IMR-90 (cell line): Measurements from ENCODE around the gene SEC11A. TPM values are rescaled to one million over a fixed set of nuclear protein-coding genes. Genes with fewer than 3 reads are reported as not detected.
A peak's percentile ranks its signal among the peaks of the same experiment; 100 is the strongest.

Experiments used
- ATAC-seq: fragments of 200-7000 bp; cut with Tn5 transposase; 2 replicates; pipeline ENCODE4 v1.9.1; 2020; ENCODE audit warnings: low read depth, mild to moderate bottlenecking, moderate library complexity
- BruUV-seq: library from RNA; stranded (reverse); fragments of 400-500 nt; replicated peaks from 2 replicates; lab custom pipeline; 2021; lab: Mats Ljungman, UMichigan
- CTCF ChIA-PET: fragments of 300-600 bp; formaldehyde crosslinking; extraction: SDS; loops from one replicate; lab custom pipeline; 2021; ENCODE audit warnings: antibody characterized with exemption; lab: Yijun Ruan, JAX
- POLR2A ChIA-PET: fragments of 300-600 bp; sonication (Branson Sonifier 250); formaldehyde crosslinking; loops from one replicate; lab custom pipeline; 2022; ENCODE audit warnings: antibody characterized with exemption; ENCODE audit not compliant: unreplicated experiment; lab: Charles Lee
- DNase-seq: peaks from one replicate; pipeline ENCODE4 v3.0.0; 2013
- H2AFZ ChIP-seq: replicated peaks from 2 replicates; pipeline ENCODE3; 2013; ENCODE audit warnings: low read length, mild to moderate bottlenecking; ENCODE audit not compliant: poor library complexity
- H2AK5ac ChIP-seq: 2 replicates; pipeline ENCODE4 v1.6.1; 2013; ENCODE audit warnings: low read depth, low read length, inconsistent platforms
- H2AK9ac ChIP-seq: replicated peaks from 2 replicates; pipeline ENCODE3; 2013; ENCODE audit warnings: mild to moderate bottlenecking, low read depth, low read length, moderate library complexity; ENCODE audit not compliant: poor library complexity
- H2BK120ac ChIP-seq: 2 replicates; pipeline ENCODE4 v1.6.1; 2013; ENCODE audit warnings: low read depth, low read length, inconsistent platforms
- H2BK15ac ChIP-seq: 3 replicates; pipeline ENCODE4 v1.6.1; 2013; ENCODE audit warnings: low read depth, low read length, inconsistent platforms
- H2BK20ac ChIP-seq: 2 replicates; pipeline ENCODE4 v1.6.1; 2013; ENCODE audit warnings: low read depth, mild to moderate bottlenecking, inconsistent platforms, low read length, moderate library complexity
- H2BK5ac ChIP-seq: 2 replicates; pipeline ENCODE4 v1.6.1; 2013; ENCODE audit warnings: mild to moderate bottlenecking, low read depth, low read length, inconsistent platforms; ENCODE audit not compliant: poor library complexity, severe bottlenecking
- H3K14ac ChIP-seq: replicated peaks from 2 replicates; pipeline ENCODE4 v1.6.1; 2013; ENCODE audit warnings: low read depth, low read length, inconsistent platforms
- H3K18ac ChIP-seq: 2 replicates; pipeline ENCODE4 v1.6.1; 2013; ENCODE audit warnings: low read depth, low read length, control low read depth
- H3K23ac ChIP-seq: 2 replicates; pipeline ENCODE4 v1.6.1; 2013; ENCODE audit warnings: low read depth, low read length, inconsistent platforms
- H3K27ac ChIP-seq: 2 replicates; pipeline ENCODE4 v1.5.1; 2013; ENCODE audit warnings: mild to moderate bottlenecking, control low read depth, low read length; ENCODE audit not compliant: insufficient read depth
- H3K27me3 ChIP-seq: 2 replicates; pipeline ENCODE4 v1.6.1; 2013; ENCODE audit warnings: low read length; ENCODE audit not compliant: control insufficient read depth, insufficient read depth
- H3K36me3 ChIP-seq: 2 replicates; pipeline ENCODE4 v1.6.1; 2013; ENCODE audit warnings: low read length, mixed read lengths; ENCODE audit not compliant: control insufficient read depth, insufficient read depth
- H3K4ac ChIP-seq: 2 replicates; pipeline ENCODE4 v1.6.1; 2013; ENCODE audit warnings: low read depth, low read length, inconsistent platforms
- H3K4me1 ChIP-seq: 2 replicates; pipeline ENCODE4 v1.6.1; 2013; ENCODE audit warnings: low read length, mixed read lengths; ENCODE audit not compliant: control insufficient read depth, insufficient read depth
- H3K4me2 ChIP-seq: 2 replicates; pipeline ENCODE4 v1.6.1; 2013; ENCODE audit warnings: low read depth, mild to moderate bottlenecking, control low read depth, low read length, moderate library complexity
- H3K4me3 ChIP-seq: 2 replicates; pipeline ENCODE4 v1.5.1; 2013; ENCODE audit warnings: low read depth, mild to moderate bottlenecking, control low read depth, low read length, moderate library complexity; ENCODE audit not compliant: insufficient read depth
- H3K56ac ChIP-seq: 2 replicates; pipeline ENCODE4 v1.6.1; 2013; ENCODE audit warnings: low read length, inconsistent platforms; ENCODE audit not compliant: insufficient read depth; ENCODE audit errors: extremely low read depth
- H3K79me1 ChIP-seq, 2 experiments: 2 replicates each; pipeline ENCODE4 v1.6.1; 2013; ENCODE audit warnings: low read length in 2 of 2, inconsistent platforms in 1 of 2, low read depth in 1 of 2
- H3K9ac ChIP-seq: 2 replicates; pipeline ENCODE4 v1.6.1; 2013; ENCODE audit warnings: low read depth, low read length, control low read depth
- H3K9me1 ChIP-seq: 2 replicates; pipeline ENCODE4 v1.6.1; 2013; ENCODE audit warnings: low read length, inconsistent platforms; ENCODE audit not compliant: insufficient read depth
- H3K9me3 ChIP-seq: 2 replicates; pipeline ENCODE4 v1.6.1; 2013; ENCODE audit warnings: low read length; ENCODE audit not compliant: control insufficient read depth, insufficient read depth
- H4K20me1 ChIP-seq: 2 replicates; pipeline ENCODE4 v1.6.1; 2013; ENCODE audit warnings: low read length, inconsistent platforms; ENCODE audit not compliant: insufficient read depth
- H4K5ac ChIP-seq: 2 replicates; pipeline ENCODE4 v1.6.1; 2013; ENCODE audit warnings: mild to moderate bottlenecking, low read depth, low read length, control low read depth
- H4K8ac ChIP-seq, 2 experiments: 2 replicates each; pipeline ENCODE4 v1.6.1; 2013; ENCODE audit warnings: low read depth in 2 of 2, low read length in 2 of 2, control low read depth in 1 of 2, inconsistent platforms in 1 of 2
- H4K91ac ChIP-seq: 2 replicates; pipeline ENCODE4 v1.6.1; 2013; ENCODE audit warnings: low read depth, low read length, inconsistent platforms; ENCODE audit not compliant: insufficient read depth
- CEBPB ChIP-seq: IDR thresholded peaks from 2 replicates; pipeline ENCODE4 v1.6.1; 2012; ENCODE audit warnings: low read depth, low read length, improper control_type of control experiment
- CTCF ChIP-seq: conservative IDR thresholded peaks from 2 replicates; pipeline ENCODE4 v1.5.1; 2012; ENCODE audit warnings: mild to moderate bottlenecking, low read depth, low read length, improper control_type of control experiment
- ELK1 ChIP-seq: fragments of 150-350 bp; IDR thresholded peaks from 2 replicates; pipeline ENCODE4 v1.6.1; 2016; ENCODE audit warnings: low read depth, mild to moderate bottlenecking, low read length, moderate library complexity, borderline replicate concordance
- FOS ChIP-seq: fragments of 150-350 bp; IDR thresholded peaks from 2 replicates; pipeline ENCODE4 v1.6.1; 2016; ENCODE audit warnings: low read depth, low read length
- MAZ ChIP-seq: IDR thresholded peaks from 2 replicates; pipeline ENCODE4 v1.6.1; 2012; ENCODE audit warnings: low read depth, mild to moderate bottlenecking, low read length, improper control_type of control experiment, moderate library complexity, borderline replicate concordance
- MXI1 ChIP-seq: IDR thresholded peaks from 2 replicates; pipeline ENCODE4 v1.6.1; 2012; ENCODE audit warnings: low read depth, mild to moderate bottlenecking, low read length, moderate library complexity, borderline replicate concordance
- NFE2L2 ChIP-seq: fragments of 150-350 bp; IDR thresholded peaks from 2 replicates; pipeline ENCODE4 v1.6.1; 2016; ENCODE audit warnings: low read depth, mild to moderate bottlenecking, low read length
- POLR2A ChIP-seq: IDR thresholded peaks from 2 replicates; pipeline ENCODE4 v1.6.1; 2012; ENCODE audit warnings: mild to moderate bottlenecking, low read depth, low read length
- RCOR1 ChIP-seq: IDR thresholded peaks from 2 replicates; pipeline ENCODE4 v1.6.1; 2012; ENCODE audit warnings: mild to moderate bottlenecking, low read length, improper control_type of control experiment; ENCODE audit not compliant: insufficient replicate concordance
- SMC3 ChIP-seq: fragments of 150-350 bp; IDR thresholded peaks from 2 replicates; pipeline ENCODE4 v1.6.1; 2016; ENCODE audit warnings: low read depth, mild to moderate bottlenecking, antibody characterized with exemption, low read length, moderate library complexity
- WGBS, 2 experiments: methylation state at CpG; one replicate each; pipeline versions ENCODE4 v1.1.5 to v1.1.7; 2013; ENCODE audit warnings: missing lambda C conversion rate in 2 of 2; ENCODE audit not compliant: insufficient read length in 1 of 2; ENCODE audit errors: extremely low coverage in 2 of 2; 5-methylcytosine and 5-hydroxymethylcytosine counted together
- dilution Hi-C: fragments of 300-500 bp; cut with HindIII; formaldehyde crosslinking; loops from one replicate; pipeline ENCODE4 v1.14.3; 2018; ENCODE audit warnings: low sequenced_read_pairs; ENCODE audit not compliant: unreplicated experiment
- in situ Hi-C: fragments of 300-500 bp; cut with MboI; formaldehyde crosslinking; loops from 3 replicates; pipeline ENCODE4 v1.14.3; 2019; ENCODE audit warnings: low sequenced_read_pairs, inconsistent platforms, mixed read lengths
- intact Hi-C: fragments of 100-400 bp; cut with micrococcal nuclease; formaldehyde crosslinking; loops from 2 replicates; pipeline ENCODE4 v1.10.0; 2022
- polyA plus RNA-seq, 3 experiments: library from polyadenylated mRNA; depleted of rRNA; stranded (reverse); fragments of >200 nt; gene quantifications; 2 replicates each; pipeline ENCODE4 v1.2.3, GENCODE V29; 2012; ENCODE audit warnings: low replicate concordance in 1 of 3
- total RNA-seq: library from RNA; depleted of rRNA; stranded (reverse); fragments of >200 nt; gene quantifications from 2 replicates; pipeline ENCODE4 v1.2.3, GENCODE V29; 2012
- TF ChIP-seq, protein P1 (sequence below): fragments of 150-350 bp; IDR thresholded peaks from 2 replicates; pipeline ENCODE4 v1.6.1; 2017; ENCODE audit warnings: mild to moderate bottlenecking, antibody characterized with exemption, low read length, low read depth

SEC11A gene
- total and polyA plus RNA-seq, 2 of the 4 experiments (the other 2 are of a cell fraction): 62.4 to 108 TPM

DNA sequence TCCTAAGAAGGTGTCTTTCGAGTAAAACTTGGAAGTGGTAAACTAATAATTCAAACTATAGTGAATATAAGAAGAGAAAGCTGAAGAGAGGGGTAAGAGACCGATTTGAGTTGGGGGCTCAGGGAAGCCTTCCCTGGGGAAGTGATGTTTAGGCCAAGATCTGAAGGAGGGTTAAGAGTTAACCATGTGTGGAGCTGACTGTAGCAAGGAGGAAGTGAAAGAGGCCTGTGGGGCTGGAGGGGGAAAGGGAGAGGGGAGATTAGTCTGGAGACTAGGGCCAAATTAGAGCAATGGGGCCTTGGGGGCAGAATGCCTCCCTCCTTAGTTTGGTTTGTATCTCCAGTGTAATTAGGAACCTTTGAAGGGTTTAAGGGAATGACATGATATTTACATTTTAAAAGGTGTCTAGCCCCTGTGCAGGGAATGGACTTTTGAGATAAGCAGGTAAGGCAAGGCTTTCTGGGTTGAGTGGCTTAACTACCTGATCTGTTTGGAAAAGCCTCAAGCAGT lies 34.7 kb upstream of the SEC11A start:
- peaks cover 12% of the 10 kb centered on the region for H3K4me1 ChIP-seq
- H3K18ac ChIP-seq: no peak overlapping the region
- no peak overlapping the region for H2AK9ac ChIP-seq
- H3K23ac ChIP-seq: peak overlapping the region; percentile 45; the same call in 1 of the 2 replicates
- H2BK15ac ChIP-seq: no peak overlapping the region
- peak overlapping the region; percentile 68 for H3K4me2 ChIP-seq
- peaks cover 17% of the 10 kb centered on the region for H3K9me1 ChIP-seq
- H3K56ac ChIP-seq: no peak overlapping the region
- no TSS peak for BruUV-seq
- no peak overlapping the region for H2AK5ac ChIP-seq
- peaks cover 21 to 74% of the 10 kb centered on the region in 2 experiments for H3K79me1 ChIP-seq
- no peak overlapping the region for H2BK20ac ChIP-seq
- no peak overlapping the region for H3K27ac ChIP-seq
- H3K27me3 ChIP-seq: no peaks in the 10 kb centered on the region
- H4K20me1 ChIP-seq: peaks cover 62% of the 10 kb centered on the region
- H3K9me3 ChIP-seq: no peaks in the 10 kb centered on the region
- intact Hi-C loops: no loop called here
- H3K4me3 ChIP-seq: no peak overlapping the region
- no CpG with 5 or more reads among the region's 2 CpGs for WGBS, 2 experiments
- in situ Hi-C loops: no loop called here
- peaks cover 2% of the 10 kb centered on the region for H3K36me3 ChIP-seq
- no peak overlapping the region for H4K8ac ChIP-seq
- H2AFZ ChIP-seq: no peak overlapping the region
- H3K14ac ChIP-seq: no peak overlapping the region
- no peak overlapping the region for H4K91ac ChIP-seq
- ATAC-seq (no peak), DNase-seq (no peak)
- TF ChIP-seq CTCF: no peak
- no peak for TF ChIP-seq CEBPB
- no peak for TF ChIP-seq RCOR1
- TF ChIP-seq MXI1: no peak
- no peak for TF ChIP-seq SMC3
- TF ChIP-seq ELK1: no peak
- TF ChIP-seq NFE2L2: no peak
- TF ChIP-seq MAZ: no peak
- no peak for TF ChIP-seq POLR2A
- TF ChIP-seq, protein P1, sequence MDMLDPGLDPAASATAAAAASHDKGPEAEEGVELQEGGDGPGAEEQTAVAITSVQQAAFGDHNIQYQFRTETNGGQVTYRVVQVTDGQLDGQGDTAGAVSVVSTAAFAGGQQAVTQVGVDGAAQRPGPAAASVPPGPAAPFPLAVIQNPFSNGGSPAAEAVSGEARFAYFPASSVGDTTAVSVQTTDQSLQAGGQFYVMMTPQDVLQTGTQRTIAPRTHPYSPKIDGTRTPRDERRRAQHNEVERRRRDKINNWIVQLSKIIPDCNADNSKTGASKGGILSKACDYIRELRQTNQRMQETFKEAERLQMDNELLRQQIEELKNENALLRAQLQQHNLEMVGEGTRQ: no peak
- no peak for TF ChIP-seq FOS
- POLR2A ChIA-PET: no interaction called here
- 0 out of 2 replicates have a peak overlapping the region, but pooled peaks have one; percentile 49 for H3K9ac ChIP-seq
- CTCF ChIA-PET: interaction anchor here (1.1 kb wide), 1 partner anchor 16 kb away, joined by 3 read pairs; no protein-coding TSS in a partner anchor
- dilution Hi-C loops: no loop called here
- no peak overlapping the region for H2BK120ac ChIP-seq
- no peak overlapping the region for H2BK5ac ChIP-seq
- H4K5ac ChIP-seq: no peak overlapping the region
- H3K4ac ChIP-seq: no peak overlapping the region
